GM04503 (cell line): Measurements from ENCODE around the gene PLK4.
"Not testable (repeated sequence)": the region's sequence is repeated elsewhere in the genome, so short reads cannot be mapped to it uniquely, and the experiment has no call there.

ENCODE experiments used
- DNase-seq: peaks from one replicate; pipeline ENCODE4 v3.0.0-alpha.2; 2012; ENCODE audit warnings: low read depth

Gene PLK4

GRCh38 chr4:127916512-127916911 is 35.8 kb downstream of the PLK4 start:
- no peak for DNase-seq

GRCh38 chr4:127917151-127917550 is 36.5 kb downstream of the PLK4 start:
- DNase-seq: no peak

GRCh38 chr4:127920521-127920920 is 39.8 kb downstream of the PLK4 start:
- no peak for DNase-seq

- DNase-seq: no peak
Observed at GRCh38 chr4:127922226-127922625, 41.5 kb downstream of the PLK4 start.

- DNase-seq: not testable (repeated sequence)
Observed at GRCh38 chr4:127925720-127926119, 45.0 kb downstream of the PLK4 start.

GRCh38 chr4:127930175-127930574 is 49.5 kb downstream of the PLK4 start:
- no peak for DNase-seq

- not testable (repeated sequence) for DNase-seq
Observed at GRCh38 chr4:127931836-127932235, 51.1 kb downstream of the PLK4 start.

GRCh38 chr4:127936974-127937373 is 56.3 kb downstream of the PLK4 start:
- DNase-seq: peak; percentile 31
